CD14-positive monocyte (primary cell): ENCODE measurements around the gene CSF2. TPM values are rescaled to one million over a fixed set of nuclear protein-coding genes. Genes with fewer than 3 reads are reported as not detected.

ENCODE experiments used
- DNase-seq, 3 donors: peaks; one replicate each; pipeline ENCODE4 v3.0.0-alpha.2; 2011 to 2022
- H2AFZ ChIP-seq: 2 replicates; pipeline ENCODE4 v1.6.0; 2012; ENCODE audit warnings: mild to moderate bottlenecking, low read depth, low read length, inconsistent platforms; ENCODE audit not compliant: insufficient read depth, poor library complexity, severe bottlenecking
- H3K27ac ChIP-seq, 2 donors: 1 replicate in 1 of 2; 2 replicates in 1 of 2; pipeline ENCODE4 v1.5.1; 2012 to 2013; ENCODE audit warnings: low read length in 2 of 2, control low read depth in 1 of 2, inconsistent platforms in 1 of 2, low read depth in 1 of 2, mild to moderate bottlenecking in 1 of 2
- H3K27me3 ChIP-seq, 2 donors: one replicate each; pipeline versions ENCODE4 v1.6.0 to v1.6.1; 2011 to 2013; ENCODE audit warnings: low read length in 2 of 2; ENCODE audit not compliant: control insufficient read depth in 2 of 2, insufficient read depth in 2 of 2
- H3K36me3 ChIP-seq, 2 donors: replicated peaks in 1 of 2; 1 replicate in 1 of 2; 2 replicates in 1 of 2; pipeline versions ENCODE4 v1.5.1 to v1.6.1; 2012 to 2013; ENCODE audit warnings: low read length in 2 of 2, control low read depth in 1 of 2, inconsistent platforms in 1 of 2, mild to moderate bottlenecking in 1 of 2; ENCODE audit not compliant: insufficient read depth in 2 of 2, control insufficient read depth in 1 of 2
- H3K4me1 ChIP-seq, 2 donors: 1 replicate in 1 of 2; 2 replicates in 1 of 2; pipeline versions ENCODE4 v1.5.1 to v1.6.1; 2012 to 2013; ENCODE audit warnings: low read length in 2 of 2, control low read depth in 1 of 2, inconsistent platforms in 1 of 2, mild to moderate bottlenecking in 1 of 2, moderate library complexity in 1 of 2; ENCODE audit not compliant: insufficient read depth in 2 of 2, control insufficient read depth in 1 of 2
- H3K4me2 ChIP-seq: replicated peaks from 2 replicates; pipeline ENCODE3; 2012; ENCODE audit warnings: low read length, moderate library complexity, mild to moderate bottlenecking; ENCODE audit not compliant: poor library complexity, severe bottlenecking; ENCODE audit errors: extremely low read depth
- H3K4me3 ChIP-seq, 3 experiments: fragments of 200-600 bp in 1 of 3; sonication (generic) in 1 of 3; replicated peaks in 1 of 3; 1 replicate in 2 of 3; 2 replicates in 1 of 3; pipeline ENCODE4 v1.5.1; 2011 to 2013; ENCODE audit warnings: low read length in 3 of 3, mild to moderate bottlenecking in 3 of 3, control low read depth in 2 of 3, low read depth in 2 of 3, inconsistent platforms in 1 of 3, moderate library complexity in 1 of 3
- H3K79me2 ChIP-seq: 2 replicates; pipeline ENCODE4 v1.6.0; 2012; ENCODE audit warnings: mild to moderate bottlenecking, control low read depth, inconsistent platforms, low read length, moderate library complexity; ENCODE audit not compliant: insufficient read depth
- H3K9ac ChIP-seq: 2 replicates; pipeline ENCODE4 v1.6.0; 2017; ENCODE audit warnings: low read length, mild to moderate bottlenecking; ENCODE audit not compliant: insufficient read depth, poor library complexity, severe bottlenecking
- H3K9me3 ChIP-seq, 2 donors: replicated peaks in 1 of 2; 1 replicate in 1 of 2; 2 replicates in 1 of 2; pipeline versions ENCODE4 v1.5.1 to v1.6.1; 2012 to 2013; ENCODE audit warnings: low read length in 2 of 2, control low read depth in 1 of 2; ENCODE audit not compliant: control insufficient read depth in 1 of 2, insufficient read depth in 1 of 2
- H4K20me1 ChIP-seq: 2 replicates; pipeline ENCODE4 v1.6.0; 2012; ENCODE audit warnings: mild to moderate bottlenecking, low read length, control low read depth, moderate library complexity; ENCODE audit not compliant: insufficient read depth
- H3K27ac Mint-ChIP-seq, 7 donors: one replicate each; pipeline ENCODE4 v1.8.0; 2020; ENCODE audit warnings: mild to moderate bottlenecking in 7 of 7, mixed read lengths in 7 of 7, moderate library complexity in 6 of 7, inconsistent platforms in 2 of 7
- H3K27me3 Mint-ChIP-seq, 3 donors: one replicate each; pipeline ENCODE4 v1.8.0; 2021 to 2022; ENCODE audit warnings: low read depth in 3 of 3, mild to moderate bottlenecking in 3 of 3, mixed read lengths in 3 of 3, moderate library complexity in 3 of 3, inconsistent platforms in 1 of 3
- H3K36me3 Mint-ChIP-seq, 2 donors: one replicate each; pipeline ENCODE4 v1.8.0; 2020; ENCODE audit warnings: mixed read lengths in 2 of 2, inconsistent platforms in 1 of 2, mild to moderate bottlenecking in 1 of 2
- H3K4me1 Mint-ChIP-seq: one replicate; pipeline ENCODE4 v1.8.0; 2020; ENCODE audit warnings: mild to moderate bottlenecking, mixed read lengths
- H3K4me3 Mint-ChIP-seq, 2 donors: one replicate each; pipeline ENCODE4 v1.8.0; 2020; ENCODE audit warnings: mild to moderate bottlenecking in 2 of 2, mixed read lengths in 2 of 2, moderate library complexity in 1 of 2
- H3K9me3 Mint-ChIP-seq, 7 donors: one replicate each; pipeline ENCODE4 v1.8.0; 2020 to 2022; ENCODE audit warnings: mixed read lengths in 7 of 7, mild to moderate bottlenecking in 6 of 7, moderate library complexity in 6 of 7, inconsistent platforms in 2 of 7
- WGBS: methylation state at CpG from one replicate; pipeline ENCODE4 v1.1.5; 2013; ENCODE audit warnings: missing lambda C conversion rate; ENCODE audit not compliant: insufficient coverage; 5-methylcytosine and 5-hydroxymethylcytosine counted together
- intact Hi-C, 2 donors: fragments of 100-400 bp; cut with micrococcal nuclease; formaldehyde crosslinking; loops; one replicate each; pipeline versions ENCODE4 v1.15.0 to v1.15.1; 2023
- polyA plus RNA-seq, 3 donors: library from polyadenylated mRNA; depleted of rRNA in 1 of 3; unstranded in 2 of 3; stranded (reverse) in 1 of 3; fragments of 300-500 nt in 2 of 3; fragments of >200 nt in 1 of 3; fragmentation: Illumina TruSeq in 2 of 3; gene quantifications; 1 replicate in 2 of 3; 2 replicates in 1 of 3; pipeline ENCODE4 v1.2.3, GENCODE V29; 2012 to 2021
- TF ChIP-seq, protein P1 (sequence below): fragments of 200-600 bp; IDR thresholded peaks from one replicate; pipeline ENCODE4 v1.8.0; 2022; ENCODE audit warnings: antibody characterized with exemption, mild to moderate bottlenecking

CSF2 gene
- polyA plus RNA-seq, 3 donors, result not detected

DNA sequence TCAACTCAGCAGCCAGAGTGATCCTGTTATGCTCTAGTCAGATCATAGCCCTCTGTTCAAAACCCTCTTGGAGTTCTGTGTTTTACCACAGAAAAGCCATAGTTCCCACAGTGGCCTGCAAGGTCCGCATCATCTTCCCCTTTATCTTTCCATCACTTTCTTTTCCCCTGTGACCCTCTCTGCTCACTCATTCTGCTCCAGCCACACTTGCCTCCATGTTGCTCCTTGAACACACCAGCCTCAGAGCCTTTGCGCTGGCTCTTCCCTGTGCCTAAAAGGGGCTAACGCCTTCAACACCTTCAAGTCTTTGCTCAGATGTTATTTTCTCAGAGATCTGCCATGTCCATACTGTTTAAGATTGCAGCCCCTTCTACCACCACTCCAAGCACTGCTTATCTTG, 26.3 kb downstream of the CSF2 start:
- no peak overlapping the region for H3K4me3 ChIP-seq
- H2AFZ ChIP-seq, result no peak overlapping the region
- Mint-ChIP-seq H3K4me3 (no peak overlapping the region), H3K36me3 (peaks cover 0 to 9% of the 10 kb centered on the region in 2 donors), H3K27me3 (peaks cover 10 to 21% (median 17%) of the 10 kb centered on the region in 3 donors), H3K27ac (peak overlapping the region in 3 of 7 donors; percentile 20 to 30 (median 21)), H3K4me1 (peaks cover 60% of the 10 kb centered on the region), H3K9me3 (peaks cover 0 to 2% (median 0%) of the 10 kb centered on the region in 7 donors)
- no peak for DNase-seq
- no peaks in the 10 kb centered on the region for H3K27me3 ChIP-seq
- no peak overlapping the region for H3K9ac ChIP-seq
- TF ChIP-seq, protein P1, sequence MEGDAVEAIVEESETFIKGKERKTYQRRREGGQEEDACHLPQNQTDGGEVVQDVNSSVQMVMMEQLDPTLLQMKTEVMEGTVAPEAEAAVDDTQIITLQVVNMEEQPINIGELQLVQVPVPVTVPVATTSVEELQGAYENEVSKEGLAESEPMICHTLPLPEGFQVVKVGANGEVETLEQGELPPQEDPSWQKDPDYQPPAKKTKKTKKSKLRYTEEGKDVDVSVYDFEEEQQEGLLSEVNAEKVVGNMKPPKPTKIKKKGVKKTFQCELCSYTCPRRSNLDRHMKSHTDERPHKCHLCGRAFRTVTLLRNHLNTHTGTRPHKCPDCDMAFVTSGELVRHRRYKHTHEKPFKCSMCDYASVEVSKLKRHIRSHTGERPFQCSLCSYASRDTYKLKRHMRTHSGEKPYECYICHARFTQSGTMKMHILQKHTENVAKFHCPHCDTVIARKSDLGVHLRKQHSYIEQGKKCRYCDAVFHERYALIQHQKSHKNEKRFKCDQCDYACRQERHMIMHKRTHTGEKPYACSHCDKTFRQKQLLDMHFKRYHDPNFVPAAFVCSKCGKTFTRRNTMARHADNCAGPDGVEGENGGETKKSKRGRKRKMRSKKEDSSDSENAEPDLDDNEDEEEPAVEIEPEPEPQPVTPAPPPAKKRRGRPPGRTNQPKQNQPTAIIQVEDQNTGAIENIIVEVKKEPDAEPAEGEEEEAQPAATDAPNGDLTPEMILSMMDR, result no peak
- 66% methylated on average over 3 of the region's 3 CpGs for WGBS
- no peaks in the 10 kb centered on the region for H4K20me1 ChIP-seq
- intact Hi-C loops, result loop anchor here in 1 of 2 donors (5.0 kb wide), 1 partner anchor 33 kb away; no protein-coding TSS in a partner anchor
- H3K27ac ChIP-seq, result no peak overlapping the region
- H3K4me1 ChIP-seq, result peaks cover 25 to 46% of the 10 kb centered on the region in 2 donors
- H3K79me2 ChIP-seq, result no peaks in the 10 kb centered on the region
- H3K36me3 ChIP-seq, result no peaks in the 10 kb centered on the region
- H3K9me3 ChIP-seq, result no peaks in the 10 kb centered on the region
- no peak overlapping the region for H3K4me2 ChIP-seq

DNA sequence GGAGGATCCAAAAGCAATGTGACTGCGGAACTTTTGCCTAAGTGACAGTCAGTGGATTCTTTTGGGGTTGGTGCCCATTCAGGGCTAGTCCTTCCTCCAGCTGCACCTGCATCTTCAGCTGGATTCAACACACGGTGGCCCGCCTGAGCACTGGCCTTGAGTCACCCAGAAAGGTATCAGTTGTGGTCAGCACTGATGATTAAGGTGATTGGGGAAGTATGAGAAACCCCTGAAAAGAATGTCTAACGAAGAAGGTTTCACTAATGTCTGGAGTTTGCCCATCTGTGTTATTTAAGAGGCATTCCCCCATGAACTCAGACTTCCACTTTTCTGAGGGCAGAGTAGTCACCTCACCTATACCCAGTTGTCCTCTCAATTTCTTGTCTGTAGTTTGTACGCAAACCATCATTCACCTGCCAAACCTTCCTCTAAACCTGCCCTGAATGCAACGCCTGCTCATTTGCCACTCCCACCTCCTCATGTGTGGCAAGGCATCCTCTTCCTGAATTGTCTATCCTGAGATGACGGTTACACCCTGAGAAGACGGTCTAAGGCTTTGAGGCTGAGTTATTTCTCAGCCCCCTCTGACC, 27.2 kb downstream of the CSF2 start:
- H2AFZ ChIP-seq, result no peak overlapping the region
- H3K27ac ChIP-seq, result no peak overlapping the region
- peak in 2 of 3 donors; percentile 30 to 40 for DNase-seq
- 100% methylated on average over 2 of the region's 8 CpGs for WGBS
- peaks cover 16 to 17% (median 16%) of the 10 kb centered on the region in 3 donors for H3K27me3 Mint-ChIP-seq
- TF ChIP-seq, protein P1, result no peak
- peak overlapping the region in 1 of 2 donors; percentile 24 for H3K4me3 Mint-ChIP-seq
- peaks cover 25 to 46% of the 10 kb centered on the region in 2 donors for H3K4me1 ChIP-seq
- no peak overlapping the region for H3K4me3 ChIP-seq
- intact Hi-C loops, result loop anchor here in 1 of 2 donors (5.0 kb wide), 1 partner anchor 33 kb away; no protein-coding TSS in a partner anchor
- peaks cover 0 to 9% of the 10 kb centered on the region in 2 donors for H3K36me3 Mint-ChIP-seq
- H3K9me3 ChIP-seq, result no peaks in the 10 kb centered on the region
- peak overlapping the region; percentile 1 for H3K4me2 ChIP-seq
- H3K27me3 ChIP-seq, result no peaks in the 10 kb centered on the region
- H3K27ac Mint-ChIP-seq, result peak overlapping the region in 3 of 7 donors; percentile 18 to 66 (median 61)
- H3K4me1 Mint-ChIP-seq, result peaks cover 57% of the 10 kb centered on the region
- H3K79me2 ChIP-seq, result no peaks in the 10 kb centered on the region
- no peak overlapping the region for H3K9ac ChIP-seq
- H3K9me3 Mint-ChIP-seq, result peaks cover 0 to 2% (median 0%) of the 10 kb centered on the region in 7 donors
- no peaks in the 10 kb centered on the region for H3K36me3 ChIP-seq
- no peaks in the 10 kb centered on the region for H4K20me1 ChIP-seq
